ENCODE data around the gene MEGF8.

Gene MEGF8

GRCh38 chr19:42303101-42303464, 22.4 kb upstream of the MEGF8 start:
- DNase-seq (ENCODE audit: low read depth in 1 of 2, low spot score in 1 of 2): no peak

- DNase-seq (ENCODE audit: low read depth in 1 of 2, low spot score in 1 of 2): no peak
Observed at GRCh38 chr19:42303876-42304275, 21.6 kb upstream of the MEGF8 start.

- no peak for DNase-seq (ENCODE audit: low read depth in 1 of 2, low spot score in 1 of 2)
Observed at GRCh38 chr19:42306646-42307045, 18.8 kb upstream of the MEGF8 start.

GRCh38 chr19:42309686-42310085, 15.7 kb upstream of the MEGF8 start:
- DNase-seq (ENCODE audit: low read depth in 1 of 2, low spot score in 1 of 2): no peak

- no peak for DNase-seq (ENCODE audit: low read depth in 1 of 2, low spot score in 1 of 2)
Observed at GRCh38 chr19:42311657-42312056, 13.8 kb upstream of the MEGF8 start.

- no peak for DNase-seq (ENCODE audit: low read depth in 1 of 2, low spot score in 1 of 2)
Observed at GRCh38 chr19:42312370-42312769, 13.1 kb upstream of the MEGF8 start.

- DNase-seq (ENCODE audit: low read depth in 1 of 2, low spot score in 1 of 2): no peak
Observed at GRCh38 chr19:42313096-42313839, 12.2 kb upstream of the MEGF8 start, which contains the start of gene TMEM145. Gene TMEM145, plus strand, starts transcription at chr19:42313309. Its CDS starts 68 bp downstream, at chr19:42313377.

- no peak for DNase-seq (ENCODE audit: low read depth in 1 of 2, low spot score in 1 of 2)
Observed at GRCh38 chr19:42313840-42314755, 11.3 kb upstream of the MEGF8 start.

GRCh38 chr19:42315024-42315423, 10.4 kb upstream of the MEGF8 start:
- no peak for DNase-seq (ENCODE audit: low read depth in 1 of 2, low spot score in 1 of 2)

GRCh38 chr19:42316223-42317211, 8.9 kb upstream of the MEGF8 start:
- DNase-seq (ENCODE audit: low read depth in 1 of 2, low spot score in 1 of 2): no peak

GRCh38 chr19:42317535-42317934, 7.9 kb upstream of the MEGF8 start:
- DNase-seq (ENCODE audit: low read depth in 1 of 2, low spot score in 1 of 2): no peak

GRCh38 chr19:42322305-42322704, 3.1 kb upstream of the MEGF8 start:
- no peak for DNase-seq (ENCODE audit: low read depth in 1 of 2, low spot score in 1 of 2)

- DNase-seq (ENCODE audit: low read depth in 1 of 2, low spot score in 1 of 2): no peak
Observed at GRCh38 chr19:42323473-42323851, 2.0 kb upstream of the MEGF8 start.

- DNase-seq (ENCODE audit: low read depth in 1 of 2, low spot score in 1 of 2): no peak
Observed at GRCh38 chr19:42323852-42324654, 1.4 kb upstream of the MEGF8 start.

- DNase-seq (ENCODE audit: low read depth in 1 of 2, low spot score in 1 of 2): no peak
Observed at GRCh38 chr19:42324655-42325307, 654 bp upstream of the MEGF8 start.

- DNase-seq (ENCODE audit: low read depth in 1 of 2, low spot score in 1 of 2): no peak
Observed at GRCh38 chr19:42325896-42326771, 699 bp downstream of the MEGF8 start.

GRCh38 chr19:42326969-42327368, 1.5 kb downstream of the MEGF8 start:
- no peak for DNase-seq (ENCODE audit: low read depth in 1 of 2, low spot score in 1 of 2)

GRCh38 chr19:42327381-42327780, 1.9 kb downstream of the MEGF8 start:
- no peak for DNase-seq (ENCODE audit: low read depth in 1 of 2, low spot score in 1 of 2)

- no peak for DNase-seq (ENCODE audit: low read depth in 1 of 2, low spot score in 1 of 2)
Observed at GRCh38 chr19:42328106-42328505, 2.7 kb downstream of the MEGF8 start.
